GM18505 (cell line): ENCODE results near the gene CD74.
A peak's percentile ranks its signal among the peaks of the same experiment; 100 is the strongest.

Experiments used
- ATAC-seq: cut with Tn5 transposase; IDR thresholded peaks from one replicate; pipeline ENCODE4 v1.9.1; 2021; ENCODE audit not compliant: unreplicated experiment
- POLR2A ChIP-seq: IDR thresholded peaks from 4 replicates; pipeline ENCODE4 v1.6.1; 2011; ENCODE audit warnings: borderline replicate concordance; ENCODE audit not compliant: insufficient read depth, insufficient read length; ENCODE audit errors: extremely low read depth

Gene CD74

GRCh38 chr5:150400316-150401075 lies 12.2 kb downstream of the CD74 start:
- no peak for ATAC-seq
- TF ChIP-seq POLR2A: peak; percentile 94

GRCh38 chr5:150399524-150400211 lies 13.0 kb downstream of the CD74 start:
- ATAC-seq: no peak
- peak; percentile 76 for TF ChIP-seq POLR2A

GRCh38 chr5:150398722-150399523 lies 13.8 kb downstream of the CD74 start:
- ATAC-seq: peak; percentile 47
- TF ChIP-seq POLR2A: peak; percentile 60

- no peak for ATAC-seq
- peak; percentile 26 for TF ChIP-seq POLR2A
Observed at GRCh38 chr5:150397782-150398721, 14.7 kb downstream of the CD74 start.

- no peak for ATAC-seq
- TF ChIP-seq POLR2A: peak; percentile 40
Observed at GRCh38 chr5:150397146-150397781, 15.4 kb downstream of the CD74 start.

- ATAC-seq: no peak
Observed at GRCh38 chr5:150396267-150396666, 16.4 kb downstream of the CD74 start.

GRCh38 chr5:150395688-150395975 lies 17.1 kb downstream of the CD74 start:
- TF ChIP-seq POLR2A: no peak
- ATAC-seq: no peak

More at GRCh38 chr5:150396267-150396666, 16.4 kb downstream of the CD74 start:
- TF ChIP-seq POLR2A: no peak

GRCh38 chr5:150394912-150395687 lies 17.6 kb downstream of the CD74 start:
- no peak for TF ChIP-seq POLR2A
- ATAC-seq: no peak

GRCh38 chr5:150394131-150394530 lies 18.6 kb downstream of the CD74 start:
- ATAC-seq: no peak
- TF ChIP-seq POLR2A: no peak

GRCh38 chr5:150393096-150393645 lies 19.5 kb downstream of the CD74 start:
- no peak for TF ChIP-seq POLR2A

GRCh38 chr5:150392680-150393079 lies 20.0 kb downstream of the CD74 start:
- no peak for TF ChIP-seq POLR2A
- no peak for ATAC-seq

More at GRCh38 chr5:150393096-150393645, 19.5 kb downstream of the CD74 start:
- ATAC-seq: no peak
